Islet of Langerhans (tissue), 1 donor: ENCODE results near the gene FLG2.

Experiments
- FAIRE-seq: peaks from one replicate; lab custom pipeline; 2011; peaks lifted over from hg19 to GRCh38; lab: Jason Lieb, UNC

The FLG2 gene

DNA sequence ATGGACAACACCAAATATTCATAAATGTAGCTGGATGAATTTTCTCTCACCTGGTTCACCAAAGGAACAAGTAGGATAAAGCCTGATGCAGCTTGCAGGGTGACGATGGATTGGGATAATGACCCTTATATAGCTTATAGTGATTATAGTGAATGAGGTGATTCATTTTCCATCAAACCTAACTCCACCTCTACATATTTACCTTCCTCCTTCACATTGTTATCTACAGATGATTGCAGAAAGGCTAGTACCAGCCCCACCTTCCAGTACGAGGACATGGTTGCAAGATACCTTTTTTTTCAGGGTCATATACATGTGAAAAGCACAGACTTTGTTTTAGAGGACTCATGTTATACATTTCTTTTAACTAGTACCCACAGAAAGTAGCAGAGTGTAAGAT is at the start of gene FLG2:
Gene FLG2, minus strand, starts transcription at position 101 of the 400 bp plus-strand sequence. CDS start 1,122 bp downstream, outside the sequence.
- FAIRE-seq = no peak

DNA sequence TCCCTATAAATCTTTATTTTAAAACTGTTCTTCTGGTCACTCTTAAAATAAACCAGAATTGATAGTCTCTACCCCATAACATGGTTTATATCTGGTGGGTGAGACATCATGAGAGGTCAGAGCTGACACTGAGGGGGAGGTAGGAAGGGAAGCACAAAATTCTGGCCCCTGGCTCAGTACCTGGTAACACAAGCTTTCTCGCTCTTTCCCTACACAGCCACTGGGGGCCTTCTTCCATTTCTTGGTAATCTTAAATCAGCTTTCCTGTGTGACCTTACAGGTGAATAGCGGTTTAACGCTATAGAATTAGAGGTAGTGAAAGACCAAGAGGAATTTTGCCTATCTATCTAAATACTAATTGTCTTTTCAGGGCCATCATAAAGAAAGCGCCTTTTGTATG is 48.9 kb upstream of the FLG2 start:
- no peak for FAIRE-seq

DNA sequence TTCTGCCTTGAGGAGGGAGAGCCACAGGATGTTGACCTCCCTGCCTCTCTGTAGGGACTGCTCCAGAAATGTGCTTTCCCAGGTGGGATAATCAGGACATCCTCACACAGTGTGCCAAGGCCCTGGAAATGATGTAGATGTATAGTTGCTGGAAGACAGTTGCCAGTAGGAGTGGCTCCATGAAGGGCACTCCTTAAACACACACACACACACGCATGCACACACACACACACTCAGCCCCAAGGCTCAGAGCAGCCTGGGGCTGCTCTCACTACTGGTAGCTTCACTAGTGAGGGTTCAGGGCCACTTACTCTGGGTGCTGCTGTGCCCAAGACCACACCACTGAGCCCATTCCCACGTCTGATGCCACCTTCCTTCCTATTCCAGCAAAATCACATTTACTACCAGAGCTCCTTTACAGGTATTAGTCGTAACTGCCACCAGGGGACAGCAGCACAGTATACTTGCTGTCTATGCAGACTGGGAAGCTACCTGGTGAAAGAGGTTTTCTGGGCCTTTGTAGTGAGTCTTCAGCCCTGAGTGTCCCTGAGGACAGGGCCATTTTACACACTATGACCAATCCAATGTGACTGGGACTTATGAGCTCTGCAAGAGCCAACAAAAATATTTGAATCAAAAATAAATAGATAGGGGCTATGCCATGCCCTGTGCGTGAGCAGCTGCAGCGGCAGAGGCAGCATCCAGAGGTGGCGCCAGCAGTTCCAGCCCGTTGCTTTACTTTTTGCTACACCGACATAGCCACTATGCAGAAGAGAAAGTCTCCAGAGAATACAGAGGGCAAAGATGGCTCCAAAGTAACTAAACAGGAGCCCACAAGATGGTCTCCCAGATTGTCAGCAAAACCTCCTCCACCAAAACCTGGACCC is 39.2 kb upstream of the FLG2 start:
- no peak for FAIRE-seq

DNA sequence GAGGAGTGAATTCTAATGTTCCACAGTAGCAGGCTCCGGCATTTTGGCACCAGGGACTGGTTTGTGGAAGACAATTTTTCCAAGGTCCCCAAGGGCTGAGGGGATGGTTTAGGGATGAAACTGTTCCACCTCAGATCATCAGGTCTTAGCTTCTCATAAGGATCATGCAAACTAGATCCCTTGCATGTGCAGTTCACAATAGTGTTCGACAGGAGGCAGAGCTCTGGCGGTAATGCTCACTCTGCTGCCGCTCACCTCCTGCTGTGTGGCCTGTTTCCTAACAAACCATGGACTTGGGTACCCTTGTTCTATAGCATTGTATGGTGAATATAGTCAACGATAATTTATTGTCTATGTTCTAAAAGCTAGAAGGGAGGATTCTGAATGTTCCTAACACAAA is 37.7 kb upstream of the FLG2 start:
- no peak for FAIRE-seq

DNA sequence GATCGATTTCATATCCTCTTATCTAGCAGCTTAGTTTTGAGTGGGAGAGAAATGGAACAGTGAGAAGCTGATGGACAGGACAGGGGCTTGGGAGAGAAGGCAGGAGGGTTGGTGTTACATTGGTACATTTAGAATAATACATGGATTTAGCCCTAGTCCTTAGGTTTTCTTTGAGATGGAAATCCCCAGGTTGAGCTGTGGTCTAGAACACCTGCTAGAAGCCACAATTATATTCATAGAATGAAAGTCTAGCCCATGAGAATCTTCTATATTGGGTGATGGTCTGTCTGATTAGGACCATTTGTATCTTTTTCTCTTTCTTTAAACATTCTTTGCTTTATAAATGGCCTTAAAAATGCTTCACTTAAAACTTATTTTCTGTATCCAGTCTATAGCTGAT is 34.3 kb upstream of the FLG2 start:
- FAIRE-seq = no peak

DNA sequence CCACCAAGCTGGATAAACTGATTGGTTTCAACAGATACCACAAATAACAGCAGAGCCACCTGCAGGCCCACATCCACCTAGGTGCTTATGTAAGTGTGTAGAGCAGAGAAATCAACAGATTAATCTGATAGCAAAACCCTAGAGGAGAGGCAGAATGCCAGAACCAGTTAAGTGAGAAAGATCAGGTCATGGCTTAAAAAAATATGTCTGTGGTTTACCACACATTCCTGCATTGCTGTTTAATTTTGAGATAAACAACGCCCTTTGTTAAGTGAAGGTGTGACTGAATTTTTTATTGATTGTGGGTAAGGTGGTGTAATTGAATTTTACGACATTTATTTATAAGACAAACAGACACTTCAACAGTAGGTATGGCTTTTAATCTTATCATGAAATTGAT is 33.1 kb upstream of the FLG2 start:
- FAIRE-seq = no peak

DNA sequence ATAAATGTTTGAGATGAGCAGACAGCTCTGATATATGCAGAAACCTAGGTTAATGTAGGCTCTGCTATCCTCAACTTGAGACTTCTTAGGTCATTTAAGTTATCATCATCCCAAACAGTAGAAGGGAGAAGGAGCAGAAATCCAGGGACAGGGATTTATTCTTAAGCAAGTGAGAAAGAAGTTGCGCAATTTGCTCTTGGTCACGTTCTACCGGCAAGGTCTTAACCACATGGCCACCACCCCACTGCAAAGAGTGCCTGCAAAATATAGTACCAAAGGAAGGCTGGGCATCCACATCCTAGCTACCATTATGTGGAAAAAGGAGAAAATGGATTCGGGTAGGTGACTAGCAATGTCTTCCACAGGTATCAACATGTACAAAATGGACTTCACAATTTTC is 29.1 kb upstream of the FLG2 start:
- FAIRE-seq = no peak

DNA sequence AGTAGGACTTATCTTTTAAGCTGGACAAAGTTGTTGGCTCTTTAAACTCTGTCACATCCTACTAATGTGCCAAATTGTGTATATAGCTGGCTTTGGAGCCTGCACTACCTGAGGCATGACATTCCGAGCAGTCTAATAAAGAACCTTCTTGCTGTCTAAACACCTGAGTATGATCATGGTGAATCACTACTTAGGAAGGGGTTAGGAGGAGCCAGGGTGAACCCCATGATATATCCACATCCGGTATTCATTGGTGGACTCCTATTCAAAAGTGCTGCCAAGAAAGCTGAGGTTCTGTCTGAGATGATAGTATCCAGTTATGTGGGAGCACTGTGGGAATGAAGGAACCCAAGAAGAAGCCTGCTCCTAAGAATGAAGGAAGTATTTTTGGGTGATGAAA is 27.1 kb upstream of the FLG2 start:
- no peak for FAIRE-seq

DNA sequence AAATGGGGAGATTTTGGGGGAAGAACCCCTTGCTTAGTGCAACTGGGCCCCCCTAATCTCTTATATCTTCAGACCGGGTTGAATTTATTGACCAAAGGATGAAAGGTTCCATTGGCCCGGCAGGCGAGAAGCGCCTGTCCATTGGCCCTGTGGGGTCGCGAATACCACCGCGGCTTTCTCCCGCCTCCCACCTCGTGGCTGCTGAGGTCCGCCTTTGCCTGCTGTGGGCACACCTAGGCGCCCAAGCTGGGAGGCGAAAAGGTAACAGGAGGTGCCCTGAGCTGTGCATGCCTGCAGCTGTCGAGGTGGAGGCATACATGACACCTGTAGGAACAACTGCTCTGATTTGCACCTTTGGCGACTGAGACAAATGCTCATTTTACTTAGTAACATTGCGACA is 21.1 kb upstream of the FLG2 start:
- no peak for FAIRE-seq

DNA sequence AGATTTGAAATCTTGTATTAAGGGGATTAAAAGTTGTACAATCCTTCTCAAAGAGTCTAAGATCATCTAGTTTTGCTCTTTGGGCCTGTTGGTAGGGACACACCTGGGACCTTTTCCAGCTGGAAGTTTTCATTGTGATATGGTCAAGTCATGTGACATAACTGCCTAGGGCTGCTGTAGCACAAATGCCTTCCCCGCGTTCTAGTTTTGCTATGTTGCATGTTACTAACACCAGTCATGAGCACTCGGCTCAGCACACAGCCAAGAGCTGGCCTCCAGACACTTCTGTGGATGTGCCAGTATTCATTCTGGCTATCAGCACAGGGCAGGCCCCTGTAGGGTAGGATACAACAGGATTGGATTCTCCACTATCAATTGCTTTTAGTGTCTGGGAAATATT is 14.6 kb upstream of the FLG2 start:
- FAIRE-seq = no peak

DNA sequence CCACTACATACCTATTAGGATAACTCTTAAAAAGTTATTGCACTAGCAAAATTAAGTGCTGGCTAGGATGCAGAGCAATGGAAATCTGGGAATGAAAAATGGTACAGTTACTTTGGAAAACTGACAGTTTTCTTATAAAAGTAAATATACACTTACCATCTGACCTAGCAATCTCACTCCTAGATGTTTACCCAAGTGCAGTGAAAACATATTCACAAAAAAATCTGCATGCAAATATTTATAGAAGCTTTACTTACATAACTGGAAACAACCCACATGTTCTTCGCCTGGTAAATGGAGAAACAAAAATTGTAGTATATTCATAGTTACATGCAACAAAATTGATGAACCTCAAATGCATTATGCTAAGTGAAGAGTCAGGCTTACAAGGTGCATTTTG is 12.9 kb upstream of the FLG2 start:
- FAIRE-seq = no peak

DNA sequence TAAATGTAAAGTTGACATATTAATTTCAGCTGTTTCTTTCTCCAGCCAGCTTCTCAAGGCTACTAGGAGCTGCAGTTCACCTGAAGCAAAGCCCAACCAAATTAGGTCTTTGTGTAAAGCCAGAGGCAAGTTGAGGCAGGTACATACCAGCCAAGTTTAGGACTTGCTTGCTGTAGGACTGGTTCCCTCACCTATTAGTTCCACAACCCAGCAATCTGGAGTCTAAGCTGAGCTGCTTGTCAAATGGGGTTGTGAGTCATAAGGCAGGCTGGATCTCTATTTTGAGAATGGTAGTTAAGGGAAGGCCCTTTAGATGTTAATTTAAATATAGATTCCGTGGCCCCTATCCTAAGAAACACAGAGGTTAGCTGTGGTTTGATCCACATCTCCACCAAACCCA is 7.6 kb upstream of the FLG2 start:
- no peak for FAIRE-seq

DNA sequence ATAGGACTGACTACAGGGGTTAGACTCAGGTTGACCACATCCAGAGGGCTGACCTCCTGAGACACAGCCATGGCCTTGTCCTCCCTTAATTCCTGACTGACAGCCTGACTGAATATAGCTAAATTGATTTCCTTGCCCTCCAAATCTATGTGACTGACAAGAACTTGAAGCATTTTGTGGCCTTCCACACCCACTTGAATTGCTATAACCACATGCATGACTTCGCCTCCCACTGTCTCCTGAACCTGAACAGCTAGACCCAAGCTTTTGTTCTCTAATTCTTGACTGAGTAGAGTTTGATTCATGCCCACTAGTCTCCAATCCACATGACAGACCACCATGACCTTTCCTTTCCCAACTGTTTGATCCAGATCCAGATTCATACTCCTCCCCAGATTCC is 3.1 kb downstream of the FLG2 start:
- FAIRE-seq = no peak

DNA sequence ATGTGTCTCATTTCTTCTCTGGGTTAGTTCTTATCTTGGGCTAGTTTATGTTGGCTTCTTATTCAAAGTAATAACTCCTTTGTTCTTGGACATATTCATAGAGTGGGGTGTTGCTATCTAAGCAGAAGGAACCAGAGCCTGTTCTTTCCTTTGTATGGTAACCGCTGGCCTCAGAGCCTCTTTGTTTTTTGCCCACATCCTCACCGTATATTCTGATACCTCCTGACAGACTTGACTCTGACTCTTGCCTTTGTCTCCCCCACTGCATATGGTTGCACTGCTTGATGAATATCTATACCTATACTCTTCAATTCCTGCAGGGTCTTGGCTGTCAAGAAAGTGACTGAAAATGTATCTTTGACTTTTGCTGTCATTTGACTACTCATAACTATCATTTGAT is 10.2 kb downstream of the FLG2 start:
- FAIRE-seq = no peak

DNA sequence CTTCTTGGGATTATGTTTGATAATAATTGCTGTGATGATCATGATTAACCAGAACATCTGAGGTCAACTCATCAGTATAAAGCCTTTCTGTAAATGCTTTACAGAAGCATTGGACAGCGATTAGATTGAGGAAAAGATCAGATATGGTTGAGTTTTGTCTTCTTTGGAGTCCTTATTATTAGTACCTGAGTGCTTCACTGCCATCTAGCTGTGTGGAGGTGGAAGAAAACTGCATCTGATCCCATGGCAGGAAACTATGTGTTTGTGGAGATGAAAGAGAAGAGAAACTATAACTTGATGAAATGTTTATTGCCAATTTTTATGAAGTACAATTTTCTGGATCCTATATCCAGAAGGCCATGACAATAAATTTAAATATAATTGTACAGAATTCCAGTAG is 11.4 kb downstream of the FLG2 start:
- no peak for FAIRE-seq

DNA sequence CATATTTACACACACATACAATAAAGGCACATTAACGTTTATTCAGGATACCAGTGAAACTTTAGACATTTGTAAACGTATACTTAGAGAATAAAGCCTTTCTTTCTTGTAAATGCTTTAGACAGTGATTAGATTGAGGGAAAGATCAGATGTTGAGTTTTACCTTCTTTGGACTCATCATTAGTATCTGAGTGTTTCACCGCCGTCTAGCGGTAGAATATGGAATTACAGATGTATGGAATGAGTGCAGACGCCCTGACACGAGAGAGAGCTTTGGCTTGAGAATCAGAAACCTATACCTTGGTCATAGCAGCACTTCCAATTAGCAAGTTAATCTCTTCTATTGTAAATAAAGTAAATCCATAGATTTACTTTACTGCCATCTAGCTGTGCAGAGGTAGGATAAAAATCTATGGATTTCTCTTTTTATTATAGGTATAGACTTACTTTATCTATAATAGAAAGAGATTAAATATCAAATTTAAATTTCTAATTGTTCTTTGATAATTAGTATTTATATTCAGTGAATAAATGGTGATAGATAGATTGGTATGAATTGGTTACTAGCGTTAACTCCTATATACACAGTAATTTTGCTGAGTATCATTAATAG is 12.6 kb downstream of the FLG2 start:
- peak; percentile 79 for FAIRE-seq

DNA sequence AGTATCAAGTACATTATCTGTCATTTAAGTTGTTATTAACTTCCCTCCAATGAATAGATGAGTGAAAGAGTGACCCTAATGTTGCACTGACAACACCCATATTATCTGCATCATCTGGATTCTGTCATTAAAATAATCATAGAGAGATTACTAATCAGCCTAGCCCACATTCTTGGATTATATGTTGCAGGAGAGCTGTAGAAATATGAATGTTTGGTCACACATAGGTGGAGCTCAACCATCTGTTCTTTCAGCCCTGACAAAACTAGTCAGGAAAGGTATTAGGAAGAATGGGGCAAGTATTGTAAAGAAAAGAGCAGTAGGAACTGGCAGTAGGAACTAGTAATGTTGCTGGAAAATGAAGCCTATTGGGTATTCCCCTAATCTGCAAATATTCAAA is 15.4 kb downstream of the FLG2 start:
- no peak for FAIRE-seq

DNA sequence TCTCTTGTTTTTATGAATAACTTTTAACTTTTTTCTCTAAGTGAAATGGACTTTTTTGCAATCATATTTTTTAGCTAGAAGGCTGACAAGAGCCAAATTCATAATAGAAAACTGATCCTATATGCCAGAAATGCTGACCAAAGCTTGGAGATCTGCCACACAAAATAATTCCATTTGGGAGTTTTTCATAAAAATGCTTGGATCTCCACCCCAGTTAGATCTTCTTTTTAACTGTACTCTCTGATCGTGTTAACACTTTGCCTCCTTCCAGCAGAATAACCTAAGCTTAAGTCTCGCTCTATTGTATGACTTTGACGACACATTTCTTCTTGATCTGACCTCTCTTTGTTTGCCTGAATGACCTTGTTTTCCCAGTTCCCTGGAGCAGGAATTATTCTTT is 16.8 kb downstream of the FLG2 start:
- FAIRE-seq = no peak

DNA sequence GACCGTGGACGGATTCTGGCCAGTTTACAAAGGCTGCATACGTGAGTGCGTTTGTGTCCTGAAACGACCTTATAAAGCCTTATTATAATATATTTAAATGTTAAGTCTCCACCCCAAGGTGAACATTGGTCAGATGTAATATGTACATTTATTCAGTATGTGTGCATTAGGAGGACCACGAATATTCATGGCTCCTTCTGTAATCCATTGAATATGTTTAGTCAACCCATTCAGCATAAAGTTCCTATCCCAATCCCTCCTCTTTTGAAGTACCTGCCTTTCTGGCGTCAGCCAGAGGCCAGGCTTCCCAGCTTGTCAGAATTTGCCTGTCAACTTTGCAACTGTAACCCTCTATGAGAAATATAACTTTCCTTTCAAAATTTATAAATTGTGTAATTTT is 24.4 kb downstream of the FLG2 start:
- FAIRE-seq = no peak

DNA sequence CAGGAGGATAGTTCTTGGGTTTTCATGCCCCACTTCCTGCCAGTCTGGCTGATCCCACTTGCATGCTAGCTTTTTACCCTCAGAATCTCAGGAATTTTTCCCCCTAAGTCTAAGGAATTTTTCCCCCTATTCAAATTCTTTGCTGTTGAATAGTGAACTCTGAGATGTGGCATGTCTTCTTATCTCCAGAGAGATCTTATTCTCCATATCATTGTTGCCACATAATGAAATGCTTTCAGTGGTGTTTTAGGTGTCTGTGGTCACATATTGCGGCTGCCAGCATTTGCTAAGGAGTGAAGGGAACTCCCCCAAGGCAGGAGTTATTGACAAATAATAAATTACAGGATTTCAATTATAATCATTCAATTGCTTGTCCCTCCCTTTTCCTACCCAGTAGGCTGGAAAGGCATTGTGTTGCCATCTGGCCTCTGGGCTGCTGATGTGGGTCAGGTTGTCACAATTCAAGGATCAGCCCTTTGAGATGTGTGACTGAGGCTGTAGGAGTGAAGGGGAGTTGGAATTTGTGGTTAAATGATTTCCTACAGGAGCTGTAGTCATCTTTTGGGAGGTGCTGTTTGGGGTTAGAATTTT is 30.9 kb downstream of the FLG2 start:
- FAIRE-seq = no peak

DNA sequence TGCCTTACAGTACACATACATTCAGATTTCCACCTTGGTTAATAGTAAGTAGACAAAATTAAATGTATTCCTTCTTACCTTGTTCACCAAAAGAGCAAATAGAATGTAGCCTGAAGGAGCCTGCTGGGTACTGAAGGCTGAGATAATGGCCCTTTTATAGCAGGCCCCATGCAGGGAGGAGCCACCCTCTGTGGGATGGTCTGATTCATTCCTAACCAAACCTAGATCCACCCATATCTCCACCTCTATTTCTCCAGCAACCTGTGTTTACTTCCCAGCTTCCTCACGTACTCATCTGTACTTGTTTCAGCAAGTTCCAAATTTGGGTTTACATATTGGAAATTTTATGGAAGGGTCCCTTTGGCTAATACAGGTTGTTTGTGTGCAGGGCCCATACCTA is 34.7 kb downstream of the FLG2 start, which contains the start of gene FLG:
Gene FLG, minus strand, starts transcription at position 129 of the 400 bp plus-strand sequence. CDS start 9,783 bp downstream, outside the sequence.
- no peak for FAIRE-seq

DNA sequence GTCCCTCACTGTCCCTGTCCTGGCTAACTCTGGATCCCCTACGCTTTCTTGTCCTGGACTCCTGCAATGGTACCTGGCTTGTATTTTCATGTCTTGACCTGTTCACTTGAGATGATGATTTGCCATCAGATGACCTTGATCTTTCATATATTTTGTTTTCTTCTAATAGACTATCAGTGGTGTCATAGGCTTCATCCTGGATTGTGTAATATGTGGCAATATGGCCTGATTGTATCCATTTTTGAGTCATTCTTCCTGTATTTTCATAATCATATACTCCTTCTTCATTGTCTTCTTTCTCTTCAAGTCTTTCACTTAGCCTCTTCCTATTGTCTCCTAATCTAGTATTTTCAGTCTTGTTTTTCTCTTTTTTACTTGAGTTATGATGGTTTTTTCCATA is 45.8 kb downstream of the FLG2 start:
- FAIRE-seq = no peak

DNA sequence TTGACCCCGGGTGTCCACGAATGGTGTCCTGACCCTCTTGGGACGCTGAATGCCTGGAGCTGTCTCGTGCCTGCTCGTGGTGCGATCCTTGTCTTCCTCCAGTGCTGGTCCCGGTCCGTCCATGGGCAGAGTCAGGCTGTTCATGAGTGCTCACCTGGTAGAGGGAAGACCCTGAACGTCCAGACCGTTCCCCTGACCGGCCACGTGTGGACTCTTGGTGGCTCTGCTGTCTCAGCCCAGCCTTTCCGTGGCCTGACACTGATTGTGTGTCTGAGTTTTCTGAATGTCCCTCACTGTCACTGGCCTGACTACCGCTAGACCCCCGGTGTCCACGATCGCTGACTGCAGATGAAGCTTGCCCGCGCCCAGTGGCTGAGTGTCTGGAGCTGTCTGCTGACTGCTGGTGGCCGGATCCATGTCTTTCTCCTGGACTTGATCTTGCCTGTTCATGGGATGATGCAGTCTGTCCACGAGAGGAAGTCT is 46.4 kb downstream of the FLG2 start:
- no peak for FAIRE-seq
